Hindlimb muscle (tissue), 1 donor: ENCODE results near the gene IQGAP1. TPM values are rescaled to one million over a fixed set of nuclear protein-coding genes. Genes with fewer than 3 reads are reported as not detected.
"Not testable (repeated sequence)": the region's sequence is repeated elsewhere in the genome, so short reads cannot be mapped to it uniquely, and the experiment has no call there.

ENCODE experiments used
- DNase-seq: peaks from one replicate; pipeline ENCODE4 v3.0.0-alpha.2; 2013
- polyA plus RNA-seq: library from polyadenylated mRNA; unstranded; fragments of 120-200 nt; gene quantifications from one replicate; pipeline ENCODE4 v1.2.1, GENCODE V29; 2013; ENCODE audit not compliant: insufficient read length

IQGAP1 gene
- polyA plus RNA-seq, 1 donor = 68.8 TPM

DNA sequence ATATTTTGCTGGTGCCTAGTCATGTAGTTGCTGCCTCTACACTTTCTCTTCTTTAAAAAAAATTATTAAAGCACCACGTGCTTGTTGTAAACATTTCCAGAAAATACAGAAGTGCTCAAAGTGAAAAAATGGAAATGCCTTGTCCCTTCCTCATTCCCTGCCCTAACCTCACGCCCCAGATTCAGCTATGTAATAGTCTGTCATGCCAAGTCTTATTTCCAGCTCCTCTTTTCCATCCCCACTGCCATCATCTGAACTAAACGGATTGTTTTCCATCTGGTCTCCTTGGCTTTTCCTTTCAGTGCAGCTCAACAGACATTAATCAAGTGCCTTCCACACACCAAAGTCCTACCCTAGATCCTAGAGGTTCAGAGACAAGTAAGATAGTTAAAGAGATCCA is 20.5 kb upstream of the IQGAP1 start:
- DNase-seq = peak; percentile 54

DNA sequence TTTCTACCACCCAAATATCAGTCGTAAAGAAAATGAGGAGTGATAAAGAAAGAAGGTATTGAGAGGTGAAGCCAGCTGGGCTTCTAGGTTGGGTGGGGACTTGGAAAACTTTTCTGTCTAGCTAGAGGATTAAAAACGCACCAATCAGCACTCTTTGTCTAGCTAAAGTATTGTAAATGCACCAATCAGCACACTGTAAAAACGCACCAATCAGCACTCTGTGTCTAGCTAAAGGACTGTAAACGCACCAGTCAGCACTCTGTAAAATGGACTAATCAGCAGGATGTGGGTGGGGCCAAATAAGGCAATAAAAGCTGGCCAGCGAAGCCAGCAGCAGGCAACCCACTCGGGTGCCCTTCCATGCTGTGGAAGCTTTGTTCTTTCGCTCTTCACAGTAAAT is 13.0 kb upstream of the IQGAP1 start:
- no peak for DNase-seq

DNA sequence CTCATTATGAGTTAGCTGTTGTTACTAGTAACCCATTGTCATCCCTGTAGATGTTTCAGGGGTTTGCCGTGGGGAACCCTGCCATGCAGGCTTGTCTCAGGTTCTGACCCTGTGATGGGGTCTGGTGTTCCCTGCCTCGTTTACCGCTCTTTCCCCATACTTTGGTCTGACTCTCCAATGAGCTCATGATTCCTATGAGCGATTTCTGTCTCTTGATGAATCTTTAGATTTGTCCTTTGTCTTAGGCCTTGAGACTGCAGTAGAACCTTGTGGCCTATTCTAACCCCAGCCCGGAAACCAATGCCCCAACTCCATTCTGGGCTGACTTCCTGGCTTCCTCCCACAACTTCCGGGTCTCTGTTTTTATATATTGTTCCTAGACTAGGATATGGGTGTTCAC is 11.3 kb upstream of the IQGAP1 start:
- no peak for DNase-seq

DNA sequence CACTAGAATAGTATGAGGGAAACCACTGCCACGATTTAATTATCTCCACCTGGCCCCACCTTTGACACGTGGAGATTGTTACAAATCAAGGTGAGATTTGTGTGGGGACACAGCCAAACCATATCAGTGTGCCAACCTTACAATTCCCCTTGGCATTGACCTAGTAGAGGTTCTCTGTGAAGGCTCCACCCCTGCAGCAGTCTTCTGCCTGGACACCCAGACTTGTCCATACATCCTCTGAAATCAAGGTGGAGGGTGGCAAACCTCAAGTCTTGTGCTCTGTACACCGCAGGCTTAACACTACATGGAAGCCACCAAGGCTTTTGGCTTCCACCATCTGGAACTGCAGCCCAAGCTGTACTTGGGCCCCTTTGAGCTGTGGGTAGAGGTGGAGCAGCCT is 8.8 kb upstream of the IQGAP1 start:
- no peak for DNase-seq

DNA sequence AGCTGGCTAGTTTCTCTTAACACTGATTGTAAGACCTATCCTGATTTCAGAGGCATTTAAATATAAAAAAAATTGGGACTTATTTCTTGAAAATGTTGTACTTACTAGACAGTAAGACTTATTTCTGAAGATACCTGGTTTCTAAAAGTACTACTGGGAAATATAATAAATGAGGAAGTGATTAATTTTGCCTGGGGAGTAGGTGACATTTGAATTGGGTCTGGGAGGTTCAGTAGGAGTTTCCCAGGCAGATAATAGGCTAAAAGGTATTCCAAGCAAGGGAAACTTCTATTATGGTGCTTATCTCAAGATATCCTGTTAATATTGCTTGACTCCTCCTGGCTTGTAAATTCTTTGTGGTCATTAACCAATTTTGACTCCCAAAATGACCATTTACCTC is 6.5 kb upstream of the IQGAP1 start:
- DNase-seq = no peak

DNA sequence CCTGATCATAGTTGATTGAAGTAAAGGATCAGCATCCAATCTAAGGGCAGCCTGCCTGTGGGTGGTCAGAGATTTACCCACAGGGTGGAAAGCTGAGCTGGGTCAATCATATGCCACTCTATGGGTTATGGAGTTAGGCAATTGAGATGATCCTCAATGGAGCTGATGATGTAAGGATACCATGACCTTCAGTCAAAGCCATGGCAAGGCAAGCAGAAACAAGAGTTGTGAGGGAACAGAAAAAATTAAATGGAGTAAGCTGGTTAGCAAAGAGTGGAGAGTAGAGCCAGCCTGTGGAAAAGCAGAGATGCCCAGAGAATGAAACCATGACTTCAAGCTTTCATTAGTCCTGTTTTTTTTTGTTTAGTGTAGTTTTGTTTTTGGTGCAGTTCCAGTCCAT is 5.7 kb upstream of the IQGAP1 start:
- DNase-seq = no peak

DNA sequence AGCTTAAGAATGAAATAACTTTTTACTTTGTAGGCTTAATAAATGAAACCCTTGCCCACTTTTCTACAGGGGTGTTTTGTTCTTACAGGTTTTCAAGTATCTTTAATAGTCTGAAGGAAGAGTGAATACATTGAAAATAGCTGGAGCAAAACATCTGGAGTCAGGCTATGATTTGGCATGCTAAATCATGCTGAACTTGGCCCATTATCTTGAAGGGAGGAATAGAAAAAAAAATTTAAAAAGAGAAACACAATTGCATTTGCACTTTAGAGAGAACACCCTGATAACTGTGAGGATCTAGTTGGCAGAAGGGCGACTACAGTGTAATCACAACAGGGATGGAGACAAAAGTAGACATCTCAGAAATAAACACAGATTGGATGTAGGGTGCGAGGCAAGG is 1.8 kb upstream of the IQGAP1 start:
- no peak for DNase-seq

DNA sequence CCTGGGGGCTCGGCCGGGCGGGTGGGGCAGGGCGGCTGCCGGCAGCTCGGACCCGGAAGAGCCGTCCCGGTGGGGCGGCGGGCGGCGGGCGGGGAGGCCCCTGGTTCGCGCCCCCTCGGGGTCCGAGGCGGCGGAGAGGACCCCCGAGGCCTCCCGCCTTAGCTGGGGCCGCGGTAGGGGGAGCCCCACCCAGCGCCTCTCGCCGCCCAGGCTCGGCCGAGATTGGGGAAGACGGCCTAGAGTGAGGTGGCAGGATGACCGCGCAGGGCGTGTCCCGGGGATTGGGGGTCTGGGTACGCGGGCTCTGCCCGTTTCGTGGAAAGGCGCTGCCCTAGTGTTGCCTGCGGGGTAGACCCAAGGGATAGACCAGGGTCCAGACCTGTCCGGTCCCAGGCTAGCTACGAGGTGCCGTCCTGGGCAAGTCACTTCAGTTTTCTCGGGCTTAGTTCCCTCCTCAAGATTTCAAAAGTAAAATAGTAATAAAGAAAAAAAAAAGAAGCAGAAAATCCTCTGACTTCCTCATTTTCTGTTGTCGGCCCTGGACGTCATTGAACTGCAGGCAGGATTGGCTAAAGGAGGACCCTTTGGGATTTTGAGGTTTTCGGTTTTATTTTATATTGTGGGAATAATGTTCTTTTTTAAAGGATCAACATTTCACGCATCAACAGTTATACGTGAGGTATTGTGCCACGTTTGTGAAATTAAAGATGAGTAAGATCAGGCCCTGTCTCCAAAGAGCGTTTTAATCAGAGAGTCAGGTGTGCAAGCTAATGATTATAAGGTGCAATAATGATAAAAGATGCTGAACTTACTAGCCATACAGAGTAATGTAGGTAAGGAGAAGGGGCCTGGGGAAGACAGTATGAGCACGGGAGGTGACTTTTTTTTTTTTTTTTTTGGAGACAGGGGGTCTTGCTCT is 679 bp downstream of the IQGAP1 start:
- peak; percentile 69 for DNase-seq

DNA sequence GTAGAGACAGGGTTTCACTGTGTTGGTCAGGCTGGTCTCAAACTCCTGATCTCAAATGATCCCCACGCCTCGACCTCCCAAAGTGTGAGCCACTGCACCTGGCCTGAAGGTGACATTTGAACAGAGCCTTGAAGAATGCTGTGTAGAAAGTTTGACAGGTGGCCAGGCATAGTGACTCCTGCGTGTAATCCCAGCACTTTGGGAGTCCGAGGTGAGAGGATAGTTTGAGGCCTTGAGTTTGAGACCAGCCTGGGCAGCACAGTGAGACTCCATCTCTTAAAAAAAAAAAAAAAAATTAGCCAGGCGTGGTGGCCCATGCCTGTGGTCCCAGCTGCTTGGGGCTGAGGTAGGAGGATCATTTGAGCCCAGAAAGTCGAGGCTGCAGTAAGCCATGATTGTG is 1.5 kb downstream of the IQGAP1 start:
- no peak for DNase-seq

DNA sequence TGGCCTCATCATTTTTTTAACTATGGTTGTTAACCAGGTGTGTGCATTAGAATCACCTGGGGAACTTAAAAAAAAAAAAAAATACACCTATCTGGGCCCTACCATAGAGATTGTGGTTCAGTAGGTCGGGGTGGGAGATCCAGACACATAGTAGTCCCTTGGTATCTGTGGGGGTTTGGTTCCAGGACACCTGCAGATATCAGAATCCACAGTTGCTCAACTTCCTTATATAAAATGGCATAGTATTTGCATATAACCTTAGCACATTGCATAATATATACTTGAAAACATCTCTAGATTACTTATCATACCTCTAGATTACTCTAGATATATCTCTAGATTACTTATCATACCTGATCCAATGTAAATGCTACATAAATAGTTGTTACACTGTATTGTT is 5.0 kb downstream of the IQGAP1 start:
- no peak for DNase-seq

DNA sequence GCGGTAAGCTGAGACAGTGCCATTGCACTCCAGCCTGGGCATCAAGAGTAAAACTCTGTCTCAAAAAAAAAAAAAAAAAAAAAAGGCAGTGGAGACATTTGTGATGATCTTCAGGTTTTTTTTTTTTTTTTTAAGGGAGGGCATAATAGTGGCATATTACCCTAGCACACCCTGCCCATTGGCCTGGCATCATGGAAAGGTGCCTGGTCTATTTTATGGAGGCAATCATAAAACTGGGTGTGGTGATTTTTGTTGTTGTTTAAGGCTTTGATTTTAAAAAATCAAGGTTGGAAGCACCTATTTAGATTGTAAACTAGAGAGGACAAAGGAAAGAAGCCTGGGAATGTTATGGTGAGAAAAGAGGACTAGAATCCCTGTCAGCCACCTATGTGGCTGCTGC is 6.0 kb downstream of the IQGAP1 start:
- DNase-seq = no peak

DNA sequence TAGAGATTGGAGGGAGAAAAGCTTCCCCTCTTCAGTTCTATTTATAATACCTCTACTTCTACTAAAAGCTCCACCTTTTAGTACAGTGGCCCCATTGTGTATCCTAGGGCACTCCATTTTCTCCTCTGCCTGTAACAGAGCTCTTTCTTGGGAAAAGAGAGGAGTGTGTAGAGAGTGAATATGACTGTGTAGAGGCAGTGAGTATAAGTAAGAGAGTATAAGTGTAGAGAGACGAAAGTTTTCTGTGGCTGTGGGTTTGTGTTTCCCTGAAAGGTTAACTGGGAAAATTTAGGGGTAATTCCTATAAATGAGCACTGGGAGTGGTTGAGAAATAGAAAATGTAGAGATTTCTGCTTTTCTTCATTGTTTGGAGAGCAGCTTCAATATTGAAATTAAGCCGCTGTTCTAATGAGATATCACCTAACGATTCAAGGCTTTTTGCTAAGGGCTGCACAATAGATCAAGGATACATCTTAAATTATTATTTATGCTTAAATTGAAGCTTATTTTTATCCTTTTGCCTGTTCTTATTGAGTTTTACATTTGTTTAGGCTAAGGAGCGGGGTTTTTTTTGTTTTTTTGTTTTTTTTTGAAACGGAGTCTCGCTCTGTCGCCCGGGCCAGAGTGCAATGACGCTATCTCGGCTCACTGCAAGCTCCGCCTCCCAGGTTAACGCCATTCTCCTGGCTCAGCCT is 6.9 kb downstream of the IQGAP1 start:
- no peak for DNase-seq

DNA sequence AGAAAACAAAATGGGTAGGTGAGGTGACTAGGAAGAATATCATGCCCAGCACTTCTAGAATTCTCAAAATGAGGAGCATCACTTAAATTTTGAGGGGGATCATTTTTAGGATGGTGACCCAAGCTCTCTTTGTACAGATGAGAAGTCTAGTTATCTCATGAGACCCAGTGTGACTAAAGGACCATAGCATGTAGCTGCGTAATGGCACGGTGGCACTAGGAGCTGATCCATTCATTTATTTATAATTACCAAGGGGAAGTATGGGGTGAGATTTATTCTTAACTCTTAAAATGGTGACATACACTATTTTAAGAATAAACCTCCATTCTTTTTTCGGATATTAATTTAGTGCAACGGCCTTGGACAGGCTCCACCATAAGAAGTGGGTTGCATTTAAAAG is 8.3 kb downstream of the IQGAP1 start:
- no peak for DNase-seq

DNA sequence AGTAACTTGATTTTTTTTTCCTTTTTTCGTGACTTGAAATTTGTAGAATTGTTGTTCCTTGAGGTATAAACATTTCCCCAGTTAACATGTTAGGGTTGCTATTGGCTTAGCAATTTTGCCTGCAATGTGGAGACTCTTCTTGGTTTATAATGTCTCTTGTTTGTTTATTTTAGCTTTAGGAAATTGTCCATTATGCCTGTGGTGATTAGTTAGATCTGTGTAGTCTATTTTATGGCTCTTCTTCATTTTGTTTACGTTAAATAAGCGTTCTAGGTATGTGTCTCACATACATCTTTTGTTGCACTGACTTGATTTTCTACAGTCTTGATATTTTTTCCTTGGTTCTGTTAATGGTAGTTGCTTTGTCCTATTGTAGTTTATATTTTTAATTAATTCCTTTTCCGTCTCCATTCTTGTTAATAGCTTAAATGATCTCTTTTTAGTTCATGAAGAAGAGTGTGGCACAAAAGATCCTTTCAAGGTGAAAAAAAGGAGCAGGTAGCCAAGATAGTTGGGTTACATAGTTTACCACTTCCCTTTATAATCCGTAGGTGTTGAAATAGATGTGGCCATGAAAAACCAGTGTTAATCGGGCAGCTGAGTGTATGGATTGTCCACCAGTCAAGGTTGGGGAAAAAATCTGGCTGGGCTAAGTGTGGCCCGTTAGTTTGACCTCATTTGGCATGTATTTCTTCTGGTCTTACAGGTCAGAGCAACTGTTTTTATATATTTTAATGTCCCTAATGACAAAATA is 12.1 kb downstream of the IQGAP1 start:
- DNase-seq = no peak

DNA sequence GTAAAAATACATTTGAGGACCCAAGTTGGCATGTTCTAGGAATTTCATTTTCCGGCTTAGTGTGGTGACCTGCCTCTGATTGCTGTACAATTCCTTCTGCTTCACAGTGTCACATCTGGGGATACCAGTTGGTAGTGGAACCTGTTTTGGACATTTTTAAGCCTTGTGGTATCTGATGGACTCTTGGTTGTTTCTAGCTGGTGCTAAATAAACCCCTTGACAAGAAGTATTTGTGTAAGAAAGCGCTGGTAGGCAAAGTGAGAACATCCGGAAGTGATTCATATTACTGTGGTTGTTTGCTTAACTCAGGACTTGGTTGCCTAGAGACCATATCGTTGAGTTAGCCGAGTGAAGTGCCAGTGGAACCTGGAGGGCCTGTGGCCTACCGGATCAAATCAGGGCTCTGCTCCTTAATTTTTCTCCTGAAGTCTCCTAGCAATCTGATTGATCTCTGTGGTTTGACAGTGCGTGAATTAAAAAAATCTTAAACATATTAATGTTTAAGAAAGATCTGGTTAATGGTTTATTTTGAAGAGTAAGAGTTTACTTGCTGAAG is 12.8 kb downstream of the IQGAP1 start:
- peak; percentile 74 for DNase-seq

DNA sequence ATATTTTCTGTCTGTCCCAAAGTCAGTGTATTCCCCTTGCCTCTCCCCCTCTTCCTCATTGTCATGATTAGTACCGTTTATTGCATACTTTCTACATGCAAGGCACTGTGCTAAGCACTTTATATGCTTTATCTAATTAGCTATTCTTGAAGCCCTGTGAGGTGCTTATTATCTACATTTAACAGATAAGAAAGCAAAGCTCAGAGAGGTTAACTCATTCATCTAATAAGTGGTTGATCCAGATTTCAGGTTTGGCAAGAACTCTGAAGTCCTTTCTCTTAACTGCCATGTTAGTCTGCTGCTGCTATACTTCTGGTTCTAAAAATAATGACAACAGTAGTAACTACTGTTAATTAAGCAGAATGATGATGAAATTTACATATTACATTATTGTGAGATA is 13.5 kb downstream of the IQGAP1 start:
- no peak for DNase-seq

DNA sequence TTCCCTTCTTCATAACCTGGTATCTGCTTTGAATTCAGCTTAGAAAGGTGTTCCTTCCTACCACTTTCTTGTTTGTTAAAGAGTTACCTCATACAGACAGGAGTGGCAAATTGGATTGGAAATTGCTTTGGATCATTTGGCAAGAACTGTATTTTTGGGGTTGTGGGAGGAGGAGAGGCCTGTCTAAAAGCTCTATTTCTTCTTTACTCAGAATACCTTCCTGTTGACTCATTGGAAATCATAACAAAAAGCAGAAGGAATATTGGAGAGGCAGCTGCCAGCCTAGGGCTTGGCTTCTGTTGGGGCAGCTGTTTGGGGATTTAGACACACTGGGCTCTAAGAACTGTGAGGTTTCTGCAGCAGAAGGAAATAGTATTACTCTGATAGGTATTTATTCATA is 14.2 kb downstream of the IQGAP1 start:
- peak; percentile 70 for DNase-seq

DNA sequence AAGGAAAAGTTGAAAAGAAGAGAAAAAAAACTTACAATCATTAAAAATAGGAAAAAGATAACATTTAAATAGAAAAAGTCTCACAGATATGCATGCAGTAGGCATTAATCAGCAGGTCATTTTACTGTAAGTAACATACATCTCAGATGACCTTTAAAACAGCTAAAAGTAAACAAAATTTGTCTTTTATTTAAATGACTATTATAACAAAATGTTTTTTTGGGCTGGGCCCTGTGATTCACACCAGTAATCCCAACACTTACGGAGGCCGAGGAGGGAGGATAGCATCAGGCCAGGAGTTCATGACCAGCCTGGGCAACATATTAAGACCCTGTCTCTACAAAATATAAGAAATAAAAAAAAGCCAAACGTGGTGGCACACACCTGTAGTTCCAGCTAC is 14.7 kb downstream of the IQGAP1 start:
- DNase-seq = no peak

DNA sequence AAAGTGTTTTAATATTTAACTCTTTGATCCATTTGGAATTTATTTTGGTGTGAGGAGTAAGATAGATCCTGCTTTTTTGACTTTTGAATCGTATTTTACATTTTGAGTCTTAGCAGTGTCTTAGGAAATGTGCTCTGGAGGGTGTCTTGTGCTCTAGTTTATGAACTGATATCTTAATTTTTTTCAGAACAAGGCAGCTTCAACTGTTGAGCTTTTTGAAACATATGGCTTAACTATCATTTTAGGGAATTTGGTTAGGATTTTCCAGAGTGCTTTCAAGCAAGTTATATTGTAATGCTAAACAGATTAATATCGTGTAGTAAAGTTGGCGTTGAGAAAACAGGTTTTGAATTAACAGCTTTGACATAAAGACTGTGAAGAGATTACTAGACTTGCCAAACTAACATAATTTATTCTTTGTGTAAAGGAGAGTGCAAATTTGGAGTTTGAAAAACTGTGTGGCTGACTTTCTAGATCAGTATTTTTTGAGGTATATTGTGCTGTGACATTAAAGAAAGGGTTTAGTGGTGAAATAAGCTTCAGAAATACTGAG is 17.1 kb downstream of the IQGAP1 start:
- no peak for DNase-seq

DNA sequence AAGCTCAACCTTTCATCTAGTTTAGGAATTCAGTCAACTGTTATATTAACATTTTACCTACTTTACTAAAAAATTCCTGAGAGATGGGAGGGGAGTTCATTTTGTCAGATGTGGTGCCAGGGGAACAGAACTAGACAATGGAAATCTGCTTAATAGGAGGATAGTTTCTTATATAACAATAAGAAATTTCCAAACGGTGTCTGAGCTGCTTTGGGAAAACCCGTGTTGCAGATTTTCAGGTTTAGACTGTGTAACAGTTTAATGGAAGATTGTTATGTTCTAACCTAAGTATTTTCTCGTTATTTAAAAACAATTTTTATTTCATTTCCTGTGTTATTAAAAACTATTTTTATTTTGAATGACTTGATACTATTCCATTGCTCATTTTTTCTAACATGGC is 19.3 kb downstream of the IQGAP1 start:
- DNase-seq = no peak

DNA sequence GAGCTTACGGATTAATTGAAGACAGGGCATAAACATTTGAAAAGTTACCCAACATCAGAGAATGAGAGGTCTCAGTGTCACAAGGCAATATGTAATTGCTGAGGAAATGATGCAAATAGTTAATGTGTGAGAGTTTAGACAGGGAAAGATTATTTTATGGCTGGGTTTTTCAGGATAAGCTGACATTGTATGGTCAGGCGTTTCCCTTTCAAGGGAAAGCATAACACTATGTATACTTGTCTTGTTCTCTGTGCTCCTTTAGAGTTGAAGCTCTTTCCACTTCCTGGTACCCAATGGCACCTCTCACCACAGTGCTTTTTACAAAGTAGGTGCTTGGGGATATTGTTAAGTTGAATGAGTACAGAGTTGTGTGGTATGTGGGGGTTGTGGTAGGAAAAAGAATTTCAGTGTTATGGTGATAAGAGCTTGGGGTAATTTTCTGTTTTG is 19.9 kb downstream of the IQGAP1 start:
- no peak for DNase-seq

DNA sequence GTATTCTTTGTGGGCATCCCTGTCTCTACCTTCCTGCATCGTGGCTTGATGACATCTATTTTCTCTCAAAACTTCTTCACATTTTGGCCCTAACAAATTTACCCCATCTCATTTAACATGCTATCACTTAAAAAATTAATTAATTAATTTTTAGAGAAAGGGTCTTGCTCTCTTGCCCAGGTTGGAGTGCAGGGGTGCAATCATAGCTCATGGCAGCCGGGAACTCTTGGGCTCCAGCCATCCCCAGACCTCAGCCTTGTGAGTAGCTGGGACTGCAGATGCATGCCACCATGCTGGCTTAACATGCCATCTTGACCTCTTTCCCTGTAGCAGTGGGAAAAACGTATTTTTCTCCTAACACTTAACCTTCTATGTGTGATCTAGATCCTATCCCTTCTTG is 20.6 kb downstream of the IQGAP1 start:
- DNase-seq = no peak

DNA sequence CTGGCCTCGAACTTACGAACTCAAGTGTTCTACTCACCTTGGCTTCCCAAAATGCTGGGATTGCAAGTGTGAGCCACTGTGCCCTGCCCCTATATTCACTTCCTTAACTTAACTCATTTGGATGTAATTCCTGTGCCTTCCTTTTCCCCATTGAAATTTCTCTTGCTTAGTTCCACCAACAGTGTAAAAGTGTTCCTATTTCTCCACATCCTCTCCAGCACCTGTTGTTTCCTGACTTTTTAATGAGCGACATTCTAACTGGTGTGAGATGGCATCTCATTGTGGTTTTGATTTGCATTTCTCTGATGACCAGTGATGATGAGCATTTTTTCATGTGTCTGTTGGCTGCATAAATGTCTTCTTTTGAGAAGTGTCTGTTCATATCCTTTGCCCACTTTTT is 21.5 kb downstream of the IQGAP1 start:
- DNase-seq = not testable (repeated sequence)
